Endothelial cell of umbilical vein (primary cell): ENCODE data around the gene CFAP70. TPM values are rescaled to one million over a fixed set of nuclear protein-coding genes. Genes with fewer than 3 reads are reported as not detected.

ENCODE experiments used
- BruUV-seq: library from RNA; stranded (reverse); fragments of 400-500 nt; replicated peaks from 2 replicates; lab custom pipeline; 2021; lab: Mats Ljungman, UMichigan
- CTCF ChIA-PET: fragments of 300-600, 350-600 bp; sonication (Branson Sonifier 250); formaldehyde crosslinking; loops from one replicate; lab custom pipeline; 2021; ENCODE audit warnings: antibody characterized with exemption, inconsistent platforms; lab: Charles Lee
- POLR2A ChIA-PET: fragments of 300-600, 350-600 bp; sonication (Branson Sonifier 250); formaldehyde crosslinking; loops from one replicate; lab custom pipeline; 2021; ENCODE audit warnings: antibody characterized with exemption, inconsistent platforms; lab: Charles Lee
- DNase-seq: peaks from one replicate; pipeline ENCODE4 v3.0.0-alpha.2; 2011; ENCODE audit warnings: low read depth, low spot score
- FAIRE-seq: peaks from 2 replicates; lab custom pipeline; 2011; peaks lifted over from hg19 to GRCh38; lab: Jason Lieb, UNC
- H2AFZ ChIP-seq: 2 replicates; pipeline ENCODE4 v1.6.0; 2012; ENCODE audit warnings: low read depth, low read length, control low read depth, inconsistent platforms
- H3K27ac ChIP-seq: 2 replicates; pipeline ENCODE4 v1.5.1; 2011; ENCODE audit warnings: low read depth, mild to moderate bottlenecking, control low read depth, low read length, moderate library complexity; ENCODE audit not compliant: insufficient read depth
- H3K27me3 ChIP-seq, 2 experiments: 2 replicates each; pipeline versions ENCODE4 v1.6.0 to v1.6.1; 2011; ENCODE audit warnings: low read length in 2 of 2, mixed read lengths in 1 of 2; ENCODE audit not compliant: control insufficient read depth in 2 of 2, insufficient read depth in 2 of 2
- H3K36me3 ChIP-seq, 2 experiments: 2 replicates in 1 of 2; 3 replicates in 1 of 2; pipeline ENCODE4 v1.5.1; 2011; ENCODE audit warnings: low read length in 2 of 2, mild to moderate bottlenecking in 1 of 2, moderate library complexity in 1 of 2; ENCODE audit not compliant: control insufficient read depth in 2 of 2, insufficient read depth in 2 of 2; ENCODE audit errors: extremely low read depth in 1 of 2
- H3K4me1 ChIP-seq: 3 replicates; pipeline ENCODE4 v1.5.1; 2011; ENCODE audit warnings: mild to moderate bottlenecking, low read length; ENCODE audit not compliant: control insufficient read depth, insufficient read depth; ENCODE audit errors: extremely low read depth
- H3K4me2 ChIP-seq: 2 replicates; pipeline ENCODE4 v1.6.1; 2011; ENCODE audit warnings: low read length, control low read depth, mixed read lengths; ENCODE audit not compliant: insufficient read depth
- H3K4me3 ChIP-seq, 3 experiments: fragments of 200-600 bp in 1 of 3; sonication (generic), shearing (Covaris generic) in 1 of 3; replicated peaks in 1 of 3; 2 replicates each; pipeline ENCODE4 v1.5.1; 2011 to 2016; ENCODE audit warnings: control low read depth in 3 of 3, low read length in 3 of 3, mild to moderate bottlenecking in 2 of 3, inconsistent platforms in 1 of 3, low read depth in 1 of 3, moderate library complexity in 1 of 3; ENCODE audit not compliant: insufficient read depth in 1 of 3
- H3K79me2 ChIP-seq: 2 replicates; pipeline ENCODE4 v1.6.0; 2012; ENCODE audit warnings: low read length, inconsistent platforms; ENCODE audit not compliant: control insufficient read depth, insufficient read depth
- H3K9ac ChIP-seq: replicated peaks from 2 replicates; pipeline ENCODE3; 2011; ENCODE audit warnings: low read length, control low read depth; ENCODE audit not compliant: insufficient read depth; ENCODE audit errors: extremely low read depth
- H3K9me1 ChIP-seq: replicated peaks from 3 replicates; pipeline ENCODE4 v1.6.0; 2011; ENCODE audit warnings: mild to moderate bottlenecking, low read length; ENCODE audit not compliant: control insufficient read depth, insufficient read depth; ENCODE audit errors: extremely low read depth
- H3K9me3 ChIP-seq: replicated peaks from 2 replicates; pipeline ENCODE4 v1.5.1; 2012; ENCODE audit warnings: low read length, inconsistent platforms; ENCODE audit not compliant: control insufficient read depth, insufficient read depth
- H4K20me1 ChIP-seq: replicated peaks from 2 replicates; pipeline ENCODE3; 2011; ENCODE audit warnings: mild to moderate bottlenecking, low read length; ENCODE audit not compliant: control insufficient read depth, insufficient read depth; ENCODE audit errors: extremely low read depth
- CTCF ChIP-seq, 2 donors: IDR thresholded peaks; 1 replicate in 1 of 2; 2 replicates in 1 of 2; pipeline ENCODE4 v1.5.1; 2011; ENCODE audit warnings: low read length in 2 of 2, mild to moderate bottlenecking in 2 of 2, moderate library complexity in 2 of 2, control low read depth in 1 of 2, inconsistent platforms in 1 of 2, low read depth in 1 of 2; ENCODE audit not compliant: insufficient read depth in 1 of 2; ENCODE audit errors: extremely low read depth in 1 of 2
- EZH2 ChIP-seq: IDR thresholded peaks from 2 replicates; pipeline ENCODE4 v1.6.1; 2012; ENCODE audit warnings: borderline replicate concordance, low read depth, mild to moderate bottlenecking, moderate library complexity, low read length, inconsistent platforms; ENCODE audit not compliant: severe bottlenecking
- FOS ChIP-seq: IDR thresholded peaks from 2 replicates; pipeline ENCODE4 v1.6.1; 2011; ENCODE audit warnings: mild to moderate bottlenecking, low read length, moderate library complexity, borderline replicate concordance; ENCODE audit not compliant: insufficient read depth
- GATA2 ChIP-seq: IDR thresholded peaks from 2 replicates; pipeline ENCODE4 v1.7.0; 2011; ENCODE audit warnings: low read depth, mild to moderate bottlenecking, moderate library complexity, mixed read lengths, low read length; ENCODE audit not compliant: insufficient read length, insufficient read depth
- JUN ChIP-seq: IDR thresholded peaks from 2 replicates; pipeline ENCODE4 v1.6.1; 2011; ENCODE audit warnings: borderline replicate concordance, low read depth; ENCODE audit not compliant: insufficient read length, insufficient read depth
- MAX ChIP-seq: IDR thresholded peaks from 2 replicates; pipeline ENCODE4 v1.6.1; 2011; ENCODE audit not compliant: insufficient read depth, insufficient read length
- MYC ChIP-seq: IDR thresholded peaks from one replicate; pipeline ENCODE4 v1.6.1; 2011; ENCODE audit warnings: mild to moderate bottlenecking, low read depth, low read length
- POLR2A ChIP-seq: IDR thresholded peaks from 2 replicates; pipeline ENCODE4 v1.6.1; 2012; ENCODE audit warnings: low read depth, mild to moderate bottlenecking, control low read depth, low read length
- POLR2AphosphoS5 ChIP-seq: IDR thresholded peaks from 2 replicates; pipeline ENCODE4 v1.6.1; 2012; ENCODE audit warnings: low read depth, mild to moderate bottlenecking, control low read depth, low read length, moderate library complexity; ENCODE audit not compliant: insufficient read depth
- dilution Hi-C: fragments of 300-500 bp; cut with MboI; formaldehyde crosslinking; loops from one replicate; pipeline ENCODE4 v1.15.0; 2019; ENCODE audit warnings: low sequenced_read_pairs; ENCODE audit not compliant: extremely low pct_ligation_motif_present
- intact Hi-C: fragments of 100-400 bp; cut with micrococcal nuclease; formaldehyde crosslinking; loops from one replicate; pipeline ENCODE4 v1.10.0; 2022
- polyA plus RNA-seq, 4 experiments: library from polyadenylated mRNA; depleted of rRNA in 3 of 4; stranded (reverse) in 3 of 4; unstranded in 1 of 4; fragments of >200 nt; gene quantifications; 2 replicates each; pipeline versions ENCODE4 v1.2.1 to v1.2.3, GENCODE V29; 2011 to 2012; ENCODE audit warnings: missing spikeins in 1 of 4
- total RNA-seq: library from RNA; stranded (reverse); gene quantifications from 2 replicates; pipeline ENCODE4 v1.2.3, GENCODE V29; 2021

Gene CFAP70
- total and polyA plus RNA-seq, 2 donors (not counting 3 experiments of a cell fraction or from before 2014, with no cell fraction given) = 0.19 to 0.27 TPM

- H2AFZ ChIP-seq = no peak overlapping the region
- POLR2A ChIA-PET = interaction anchor here (1.3 kb wide), 1 partner anchor 12 kb away, joined by 3 read pairs; the partner anchor contains the start of gene DNAJC9
- FAIRE-seq (no peak), DNase-seq (no peak)
- H3K27me3 ChIP-seq = no peaks in the 10 kb centered on the region
- TF ChIP-seq MYC (no peak), GATA2 (no peak), JUN (no peak), EZH2 (no peak), POLR2AphosphoS5 (no peak), POLR2A (no peak), FOS (no peak), CTCF (IDR thresholded peaks at IDR 0.05; ENCODE audit: extremely low read depth in 1 of 2, insufficient read depth in 1 of 2, low read depth in 1 of 2, low read length in 2 of 2) (no peak), MAX (no peak)
- no peaks in the 10 kb centered on the region for H3K79me2 ChIP-seq
- H3K36me3 ChIP-seq = peaks cover 6 to 12% of the 10 kb centered on the region in 2 experiments
- H3K27ac ChIP-seq = no peak overlapping the region
- intact Hi-C loops = no loop called here
- CTCF ChIA-PET = interaction anchor here (1.3 to 1.5 kb wide), 3 partner anchors 10 to 124 kb away, joined by 3 to 6 read pairs (median 5); partner anchors contain the start of gene CFAP70
- H4K20me1 ChIP-seq = no peaks in the 10 kb centered on the region
- no peaks in the 10 kb centered on the region for H3K9me3 ChIP-seq
- no peaks in the 10 kb centered on the region for H3K4me1 ChIP-seq
- BruUV-seq = no TSS peak
- no peak overlapping the region for H3K9ac ChIP-seq
- H3K4me2 ChIP-seq = no peak overlapping the region
- no peaks in the 10 kb centered on the region for H3K9me1 ChIP-seq
- dilution Hi-C loops = no loop called here
- H3K4me3 ChIP-seq = no peak overlapping the region
Measured at GRCh38 chr10:73234695-73235094, 124.0 kb downstream of the CFAP70 start.
